GM19035 (cell line): ENCODE measurements around the gene GOLT1B.
"Not testable (repeated sequence)": the region's sequence is repeated elsewhere in the genome, so short reads cannot be mapped to it uniquely, and the experiment has no call there.

ENCODE experiments used
- ATAC-seq: cut with Tn5 transposase; IDR thresholded peaks from one replicate; pipeline ENCODE4 v1.9.1; 2021; ENCODE audit not compliant: unreplicated experiment

Gene GOLT1B, protein sequence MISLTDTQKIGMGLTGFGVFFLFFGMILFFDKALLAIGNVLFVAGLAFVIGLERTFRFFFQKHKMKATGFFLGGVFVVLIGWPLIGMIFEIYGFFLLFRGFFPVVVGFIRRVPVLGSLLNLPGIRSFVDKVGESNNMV

GRCh38 chr12:21501258-21502163 lies at the start of gene GOLT1B, which contains the start of gene RECQL:
Gene GOLT1B, plus strand, starts transcription at chr12:21501789. Its CDS starts 135 bp downstream, at chr12:21501924.
Gene RECQL, minus strand, starts transcription at chr12:21501635. Its CDS starts 2,065 bp downstream, at chr12:21499570.
- ATAC-seq: peak; percentile 99

- no peak for ATAC-seq
Observed at GRCh38 chr12:21453312-21453852, 48.2 kb upstream of the GOLT1B start.

GRCh38 chr12:21456291-21456780 lies 45.3 kb upstream of the GOLT1B start:
- no peak for ATAC-seq

- no peak for ATAC-seq
Observed at GRCh38 chr12:21459474-21459873, 42.1 kb upstream of the GOLT1B start.

DNA sequence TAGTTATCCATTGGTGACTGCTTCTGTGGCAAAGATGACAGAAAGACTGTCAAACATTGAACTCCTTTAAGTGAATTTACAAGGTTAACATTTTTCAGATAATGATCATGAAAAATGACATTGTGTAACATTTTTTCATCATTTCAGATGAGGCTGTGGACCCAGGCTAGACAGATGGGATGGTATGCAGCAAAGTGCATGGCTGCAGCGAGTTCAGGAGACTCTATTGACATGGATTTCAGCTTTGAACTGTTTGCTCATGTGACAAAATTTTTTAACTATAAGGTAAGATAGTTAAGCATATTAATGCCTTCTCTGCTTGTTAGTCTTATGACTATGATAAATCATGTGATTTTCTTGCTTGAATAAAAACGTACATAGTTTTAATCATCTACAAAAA lies 34.3 kb upstream of the GOLT1B start:
- not testable (repeated sequence) for ATAC-seq

DNA sequence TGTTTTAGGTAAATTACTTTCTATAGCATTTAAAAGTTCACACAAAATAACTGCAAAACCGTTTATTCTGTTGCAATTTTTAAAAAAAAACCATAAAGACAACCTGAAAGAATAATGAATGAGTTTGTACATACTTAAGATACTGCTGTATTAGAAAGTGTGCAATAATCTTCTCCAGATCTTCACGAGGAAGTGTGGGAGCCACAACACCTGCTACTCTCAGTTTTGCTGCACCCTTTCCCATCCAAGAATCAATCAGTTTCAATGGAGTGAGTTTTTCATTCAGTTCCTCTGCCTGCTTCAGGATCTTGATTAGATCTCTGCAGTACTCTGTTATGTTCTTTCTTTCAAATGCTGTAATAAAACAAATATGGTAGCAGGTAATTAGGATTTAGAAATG lies 30.3 kb upstream of the GOLT1B start:
- no peak for ATAC-seq

DNA sequence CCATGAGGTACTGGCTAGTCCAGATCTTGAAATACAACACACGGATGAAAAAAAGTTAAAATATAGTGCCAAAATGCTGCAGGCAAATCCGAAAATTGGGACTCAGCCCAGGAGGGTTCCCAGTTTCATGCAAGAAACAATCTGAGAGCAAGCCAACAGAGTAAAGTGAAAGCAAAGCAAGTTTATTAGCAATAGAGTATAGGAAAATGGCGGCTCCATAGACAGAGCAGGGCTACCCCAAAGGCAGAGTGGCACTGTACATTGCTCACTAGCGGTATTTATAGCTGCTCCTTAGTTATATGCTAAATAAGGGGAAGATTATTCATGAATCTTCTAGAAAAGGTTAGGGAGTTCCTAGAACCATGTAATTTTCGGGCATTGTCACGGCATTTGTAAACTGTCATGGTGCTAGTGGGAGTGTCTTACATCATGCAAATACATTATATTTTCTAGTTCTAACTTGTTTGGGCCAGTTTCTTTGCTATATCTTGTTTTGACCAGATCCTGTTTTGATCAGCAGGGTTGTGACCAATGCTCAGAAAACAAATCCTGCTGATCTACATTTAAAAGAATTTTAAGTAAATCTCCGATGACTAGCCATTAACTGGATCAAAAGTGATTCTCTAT lies 29.3 kb upstream of the GOLT1B start:
- ATAC-seq: no peak

GRCh38 chr12:21475552-21475951 lies 26.0 kb upstream of the GOLT1B start:
- no peak for ATAC-seq

GRCh38 chr12:21476949-21477348 lies 24.6 kb upstream of the GOLT1B start:
- no peak for ATAC-seq

DNA sequence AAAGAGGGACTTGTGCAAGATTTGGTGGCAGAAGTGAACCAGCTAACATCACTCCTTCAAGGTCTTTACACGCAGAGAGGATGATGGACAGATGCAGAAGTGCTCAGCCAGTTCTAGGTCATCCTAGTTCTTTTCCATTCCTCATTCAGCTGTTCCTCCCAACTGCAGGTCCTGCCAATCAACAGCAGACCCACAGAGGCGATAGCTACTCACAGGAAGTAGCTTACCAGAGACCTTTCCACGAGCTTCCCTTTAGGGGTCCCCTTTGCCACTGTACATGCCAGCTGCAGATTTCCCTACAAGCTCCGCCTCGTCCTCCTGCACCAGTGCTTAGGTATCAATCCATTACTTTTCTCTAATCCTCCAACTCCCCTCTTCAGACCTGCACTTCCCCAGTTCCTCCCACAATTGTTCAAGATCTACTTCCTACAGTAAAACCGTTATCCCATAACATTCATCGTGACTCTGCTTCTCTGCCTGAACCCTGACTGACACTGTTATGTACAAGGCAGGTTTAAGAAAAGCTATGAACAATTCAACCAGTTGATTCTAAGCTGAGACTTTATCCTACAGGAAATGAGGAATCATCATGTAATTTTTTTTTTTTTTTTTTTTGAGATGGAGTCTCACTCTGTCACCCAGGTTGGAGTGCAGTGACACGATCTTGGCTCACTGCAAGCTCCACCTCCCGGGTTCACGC lies 22.7 kb upstream of the GOLT1B start:
- no peak for ATAC-seq

- no peak for ATAC-seq
Observed at GRCh38 chr12:21483531-21483930, 18.1 kb upstream of the GOLT1B start.

- no peak for ATAC-seq
Observed at GRCh38 chr12:21485998-21486397, 15.6 kb upstream of the GOLT1B start.

GRCh38 chr12:21499765-21500164 lies 1.8 kb upstream of the GOLT1B start:
- no peak for ATAC-seq

DNA sequence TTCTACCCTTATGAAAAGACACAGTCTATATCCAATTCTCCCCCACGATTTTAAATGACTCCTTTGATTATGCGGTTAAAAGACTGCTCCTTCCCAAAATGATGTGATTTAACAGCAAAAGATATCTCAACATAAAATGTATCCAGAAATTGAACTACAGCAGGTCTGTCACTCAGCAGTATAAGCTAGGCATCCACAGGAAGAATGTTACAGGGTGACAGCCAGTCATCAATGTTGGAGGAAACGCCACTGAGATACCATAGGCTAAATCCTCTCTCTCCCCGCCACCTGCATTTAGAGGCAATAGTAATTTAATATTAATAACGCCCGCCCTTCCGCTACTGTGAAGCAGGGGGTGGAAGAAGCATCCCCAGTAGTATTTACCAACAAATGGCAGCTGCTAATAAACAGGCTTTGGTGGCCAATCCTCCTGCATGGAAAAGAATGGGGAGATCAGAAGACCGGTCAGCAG lies 767 bp upstream of the GOLT1B start:
- ATAC-seq: peak; percentile 4

DNA sequence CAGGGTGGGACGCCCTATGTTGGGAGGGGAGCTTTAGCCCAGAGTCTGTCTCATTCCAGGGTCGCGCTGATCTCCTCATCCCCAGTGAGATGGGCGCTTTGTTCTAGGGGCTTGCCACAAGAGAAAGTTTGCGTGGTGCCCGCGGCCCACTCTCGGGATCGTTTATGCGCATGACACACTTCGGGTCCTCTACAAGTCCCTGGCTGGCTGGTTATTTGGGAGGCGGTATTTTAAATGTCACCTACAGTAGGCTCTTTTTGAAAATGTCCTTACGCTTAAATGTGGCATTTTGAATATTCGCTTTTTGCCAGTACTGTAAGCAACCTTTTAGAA lies 541 bp downstream of the GOLT1B start:
- no peak for ATAC-seq

- no peak for ATAC-seq
Observed at GRCh38 chr12:21502872-21503271, 1.3 kb downstream of the GOLT1B start.

GRCh38 chr12:21505888-21506287 lies 4.3 kb downstream of the GOLT1B start:
- ATAC-seq: no peak

GRCh38 chr12:21507849-21508248 lies 6.3 kb downstream of the GOLT1B start:
- no peak for ATAC-seq

DNA sequence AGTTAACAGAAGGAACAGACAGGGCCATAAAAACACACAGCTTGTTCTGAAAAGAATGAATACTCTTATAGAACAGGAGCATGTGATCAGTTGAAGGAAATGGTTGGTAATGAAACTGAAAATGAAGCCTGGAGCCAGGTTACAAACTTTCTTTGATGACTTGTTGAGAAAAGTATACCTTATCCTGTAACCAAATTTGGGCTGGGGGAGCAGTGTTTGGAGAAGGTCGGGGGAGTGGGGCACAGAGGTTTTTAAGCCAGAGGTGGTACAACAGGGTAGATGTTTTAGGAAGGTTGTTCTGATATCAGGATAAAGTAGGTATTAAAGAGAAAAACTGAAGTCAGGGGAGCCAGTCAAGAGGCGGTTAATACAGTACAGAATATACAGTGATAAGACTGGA lies 8.2 kb downstream of the GOLT1B start:
- ATAC-seq: peak; percentile 93

DNA sequence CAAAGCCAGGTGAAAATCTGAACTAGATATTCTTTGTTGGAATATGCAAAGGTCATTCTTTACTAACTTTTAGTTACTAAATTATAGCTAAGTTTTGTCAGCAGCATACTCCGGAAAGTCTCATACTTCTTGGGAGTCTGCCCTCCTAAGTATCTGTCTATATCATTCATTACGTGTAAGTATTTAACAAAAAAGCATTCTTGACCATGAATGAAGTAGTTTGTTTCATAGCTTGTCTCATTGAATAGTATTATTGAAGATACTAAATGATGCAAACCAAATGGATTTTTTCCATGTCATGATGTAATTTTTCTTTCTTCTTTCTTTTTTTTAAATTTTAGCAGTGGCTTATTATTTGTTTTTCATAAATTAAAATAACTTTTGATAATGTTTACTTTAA lies 14.7 kb downstream of the GOLT1B start:
- no peak for ATAC-seq

DNA sequence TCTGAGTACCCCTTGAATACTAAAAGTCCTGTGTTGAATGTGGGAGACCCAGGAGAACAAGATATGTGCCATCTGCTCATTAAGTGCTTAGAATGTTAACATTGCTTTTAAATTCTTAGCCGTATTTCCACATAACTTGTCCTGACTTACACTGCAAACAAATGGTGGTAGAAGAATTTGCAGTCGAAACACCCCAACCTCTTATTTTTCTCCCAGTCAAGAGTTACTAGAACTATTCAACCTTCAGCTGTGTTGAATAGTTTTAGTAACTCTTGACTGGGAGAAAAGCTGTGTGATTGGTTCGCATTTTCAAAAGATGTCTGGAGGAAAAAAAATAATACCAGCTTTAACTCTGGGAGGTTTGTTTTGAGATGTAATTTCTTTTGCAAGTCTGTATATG lies 16.9 kb downstream of the GOLT1B start:
- no peak for ATAC-seq
